GM23338 (cell line): ENCODE results near the gene SFT2D2. TPM values are rescaled to one million over a fixed set of nuclear protein-coding genes. Genes with fewer than 3 reads are reported as not detected.

Source experiments
- ATAC-seq: fragments of 200-7000 bp; cut with Tn5 transposase; 3 replicates; pipeline ENCODE4 v1.9.1; 2020
- DNase-seq: peaks from one replicate; pipeline ENCODE4 v3.0.0-alpha.2; 2015; ENCODE audit warnings: low spot score
- H2AFZ ChIP-seq: fragments of 200-600 bp; sonication (generic); 2 replicates; pipeline ENCODE4 v1.8.0; 2016; ENCODE audit warnings: antibody characterized with exemption, mild to moderate bottlenecking, moderate library complexity
- H3F3A ChIP-seq: fragments of 200-600 bp; sonication (generic); replicated peaks from 2 replicates; pipeline ENCODE4 v1.8.0; 2017; ENCODE audit warnings: antibody characterized with exemption, mixed run types, low read depth
- H3K27ac ChIP-seq: fragments of 200-600 bp; sonication (generic); 2 replicates; pipeline ENCODE4 v1.6.1; 2016; ENCODE audit warnings: low read depth
- H3K27me3 ChIP-seq: fragments of 200-600 bp; sonication (generic); 2 replicates; pipeline ENCODE4 v1.8.0; 2016; ENCODE audit warnings: mild to moderate bottlenecking, mixed run types, moderate library complexity; ENCODE audit not compliant: insufficient read depth
- H3K36me3 ChIP-seq: fragments of 200-600 bp; sonication (generic); 2 replicates; pipeline ENCODE4 v1.8.0; 2016; ENCODE audit warnings: mild to moderate bottlenecking; ENCODE audit not compliant: insufficient read depth
- H3K4me1 ChIP-seq: fragments of 200-600 bp; sonication (generic); 2 replicates; pipeline ENCODE4 v1.8.0; 2016; ENCODE audit warnings: mild to moderate bottlenecking, moderate library complexity; ENCODE audit not compliant: insufficient read depth
- H3K4me2 ChIP-seq: fragments of 200-600 bp; sonication (generic); 2 replicates; pipeline ENCODE4 v1.7.1; 2017; ENCODE audit warnings: mixed run types
- H3K4me3 ChIP-seq: fragments of 200-600 bp; sonication (generic); 2 replicates; pipeline ENCODE4 v1.6.1; 2016; ENCODE audit warnings: mixed run types
- H3K79me2 ChIP-seq: fragments of 200-600 bp; sonication (generic); replicated peaks from 2 replicates; pipeline ENCODE4 v1.8.0; 2017; ENCODE audit warnings: mild to moderate bottlenecking; ENCODE audit not compliant: insufficient read depth
- H3K9me2 ChIP-seq: fragments of 200-600 bp; sonication (generic); 2 replicates; pipeline ENCODE4 v1.8.0; 2017; ENCODE audit not compliant: insufficient read depth
- H4K20me1 ChIP-seq: fragments of 200-600 bp; sonication (generic); replicated peaks from 2 replicates; pipeline ENCODE4 v1.8.0; 2017; ENCODE audit warnings: mild to moderate bottlenecking; ENCODE audit not compliant: insufficient read depth
- H3K27ac Mint-ChIP-seq: 2 replicates; pipeline ENCODE4 v1.8.0; 2020; ENCODE audit warnings: inconsistent platforms, mild to moderate bottlenecking, moderate library complexity, mixed read lengths
- H3K27me3 Mint-ChIP-seq: 3 replicates; pipeline ENCODE4 v1.8.0; 2022; ENCODE audit warnings: low read depth, mild to moderate bottlenecking, moderate library complexity, mixed read lengths, inconsistent platforms; ENCODE audit not compliant: insufficient read depth, poor library complexity
- H3K36me3 Mint-ChIP-seq: 3 replicates; pipeline ENCODE4 v1.8.0; 2021; ENCODE audit warnings: low read depth, mild to moderate bottlenecking, inconsistent platforms, moderate library complexity, mixed read lengths
- H3K4me1 Mint-ChIP-seq: 3 replicates; pipeline ENCODE4 v1.8.0; 2020; ENCODE audit warnings: mild to moderate bottlenecking, inconsistent platforms, mixed read lengths
- H3K4me3 Mint-ChIP-seq: 3 replicates; pipeline ENCODE4 v1.8.0; 2021; ENCODE audit warnings: moderate library complexity, mild to moderate bottlenecking, inconsistent platforms, mixed read lengths
- H3K9me3 Mint-ChIP-seq: 3 replicates; pipeline ENCODE4 v1.8.0; 2020; ENCODE audit warnings: moderate library complexity, mild to moderate bottlenecking, inconsistent platforms, mixed read lengths
- CREB1 ChIP-seq: fragments of 250-450 bp; sonication (Bioruptor Pico); IDR thresholded peaks from 2 replicates; pipeline ENCODE4 v1.5.0; 2020; ENCODE audit warnings: low read depth, mild to moderate bottlenecking, moderate library complexity
- ETS1 ChIP-seq: IDR thresholded peaks from 2 replicates; pipeline ENCODE4 v1.6.1; 2016; ENCODE audit warnings: antibody characterized with exemption
- EZH2 ChIP-seq: fragments of 200-600 bp; sonication (generic); IDR thresholded peaks from one replicate; pipeline ENCODE4 v1.8.0; 2017; ENCODE audit warnings: antibody characterized with exemption, mild to moderate bottlenecking, low read depth; ENCODE audit not compliant: unreplicated experiment
- EZH2phosphoT487 ChIP-seq: fragments of 200-600 bp; sonication (generic); IDR thresholded peaks from one replicate; pipeline ENCODE4 v1.8.1; 2018; ENCODE audit warnings: antibody characterized with exemption; ENCODE audit not compliant: unreplicated experiment
- JUNB ChIP-seq: IDR thresholded peaks from one replicate; pipeline ENCODE4 v1.6.1; 2016; ENCODE audit warnings: antibody characterized with exemption; ENCODE audit not compliant: unreplicated experiment
- NANOG ChIP-seq: IDR thresholded peaks from 2 replicates; pipeline ENCODE4 v1.6.1; 2016; ENCODE audit warnings: antibody characterized with exemption, borderline replicate concordance
- STAT1 ChIP-seq: IDR thresholded peaks from one replicate; pipeline ENCODE4 v1.6.1; 2016; ENCODE audit warnings: antibody characterized with exemption; ENCODE audit not compliant: unreplicated experiment
- ZNF114 ChIP-seq: fragments of 250-450 bp; sonication (Bioruptor Pico); IDR thresholded peaks from 2 replicates; pipeline ENCODE4 v1.5.0; 2020; ENCODE audit warnings: mild to moderate bottlenecking, moderate library complexity
- ZNF331 ChIP-seq: fragments of 250-450 bp; sonication (Bioruptor Pico); IDR thresholded peaks from 2 replicates; pipeline ENCODE4 v1.5.0; 2020; ENCODE audit warnings: low read depth, mild to moderate bottlenecking, moderate library complexity
- ZNF462 ChIP-seq: fragments of 250-450 bp; sonication (Bioruptor Pico); IDR thresholded peaks from 2 replicates; pipeline ENCODE4 v1.5.0; 2020; ENCODE audit warnings: mild to moderate bottlenecking, moderate library complexity
- polyA plus RNA-seq: library from polyadenylated mRNA; unstranded; fragments of >200 nt; fragmentation: Nextera tagmentation; extraction: Ambion mirVana; gene quantifications from 2 replicates; pipeline ENCODE4 v1.2.1, GENCODE V29; 2016
- total RNA-seq: library from RNA; depleted of rRNA; stranded (reverse); fragments of >200 nt; shearing (Covaris generic); gene quantifications from 2 replicates; pipeline ENCODE4 v1.2.3, GENCODE V29; 2014
- TF ChIP-seq, protein P1 (sequence below), 2 experiments: fragments of 200-600 bp in 1 of 2; sonication (generic) in 1 of 2; conservative IDR thresholded peaks; 2 replicates each; pipeline versions ENCODE4 v1.5.1 to v1.6.1; 2016 to 2017; ENCODE audit warnings: antibody characterized with exemption in 2 of 2, low read depth in 2 of 2, mild to moderate bottlenecking in 2 of 2, moderate library complexity in 1 of 2
- TF ChIP-seq, protein P2 (sequence below): IDR thresholded peaks from one replicate; pipeline ENCODE4 v1.6.1; 2018; ENCODE audit warnings: antibody characterized with exemption; ENCODE audit not compliant: unreplicated experiment

SFT2D2 gene
- total and polyA plus RNA-seq, 2 experiments from 2014 or later = 7.6 to 27.2 TPM

- TF ChIP-seq, protein P1, sequence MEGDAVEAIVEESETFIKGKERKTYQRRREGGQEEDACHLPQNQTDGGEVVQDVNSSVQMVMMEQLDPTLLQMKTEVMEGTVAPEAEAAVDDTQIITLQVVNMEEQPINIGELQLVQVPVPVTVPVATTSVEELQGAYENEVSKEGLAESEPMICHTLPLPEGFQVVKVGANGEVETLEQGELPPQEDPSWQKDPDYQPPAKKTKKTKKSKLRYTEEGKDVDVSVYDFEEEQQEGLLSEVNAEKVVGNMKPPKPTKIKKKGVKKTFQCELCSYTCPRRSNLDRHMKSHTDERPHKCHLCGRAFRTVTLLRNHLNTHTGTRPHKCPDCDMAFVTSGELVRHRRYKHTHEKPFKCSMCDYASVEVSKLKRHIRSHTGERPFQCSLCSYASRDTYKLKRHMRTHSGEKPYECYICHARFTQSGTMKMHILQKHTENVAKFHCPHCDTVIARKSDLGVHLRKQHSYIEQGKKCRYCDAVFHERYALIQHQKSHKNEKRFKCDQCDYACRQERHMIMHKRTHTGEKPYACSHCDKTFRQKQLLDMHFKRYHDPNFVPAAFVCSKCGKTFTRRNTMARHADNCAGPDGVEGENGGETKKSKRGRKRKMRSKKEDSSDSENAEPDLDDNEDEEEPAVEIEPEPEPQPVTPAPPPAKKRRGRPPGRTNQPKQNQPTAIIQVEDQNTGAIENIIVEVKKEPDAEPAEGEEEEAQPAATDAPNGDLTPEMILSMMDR (conservative IDR thresholded peaks at IDR 0.05; ENCODE audit: low read depth in 2 of 2) = no peak
- no peak for TF ChIP-seq ETS1
Observed at GRCh38 chr1:168256164-168256563, 30.4 kb downstream of the SFT2D2 start (continued).

GRCh38 chr1:168257397-168257796 lies 31.6 kb downstream of the SFT2D2 start:
- ATAC-seq (no peak), DNase-seq (no peak)
- Mint-ChIP-seq H3K4me1 (peaks cover 24% of the 10 kb centered on the region), H3K36me3 (peaks cover 46% of the 10 kb centered on the region), H3K27ac (no peak overlapping the region), H3K4me3 (no peak overlapping the region), H3K9me3 (peaks cover 32% of the 10 kb centered on the region), H3K27me3 (peaks cover 2% of the 10 kb centered on the region)
- Histone ChIP-seq H3K4me3 (no peak overlapping the region), H4K20me1 (no peaks in the 10 kb centered on the region), H3K9me2 (0 out of 2 replicates have a peak, but pooled peaks cover 5% of the 10 kb centered on the region), H3K79me2 (0 out of 2 replicates have a peak, but pooled peaks cover 4% of the 10 kb centered on the region), H3F3A (no peaks in the 10 kb centered on the region), H3K27ac (no peak overlapping the region), H3K4me1 (peaks cover 17% of the 10 kb centered on the region), H3K36me3 (peaks cover 19% of the 10 kb centered on the region; the same call in 1 of the 2 replicates), H3K4me2 (no peak overlapping the region), H2AFZ (no peak overlapping the region), H3K27me3 (no peaks in the 10 kb centered on the region)
- TF ChIP-seq CREB1 (no peak), ZNF114 (CRISPR knock-in tag) (no peak), EZH2phosphoT487 (no peak), ETS1 (no peak), ZNF331 (no peak), JUNB (no peak), ZNF462 (CRISPR knock-in tag) (no peak), EZH2 (no peak), NANOG (no peak), STAT1 (no peak)
- TF ChIP-seq, protein P2, sequence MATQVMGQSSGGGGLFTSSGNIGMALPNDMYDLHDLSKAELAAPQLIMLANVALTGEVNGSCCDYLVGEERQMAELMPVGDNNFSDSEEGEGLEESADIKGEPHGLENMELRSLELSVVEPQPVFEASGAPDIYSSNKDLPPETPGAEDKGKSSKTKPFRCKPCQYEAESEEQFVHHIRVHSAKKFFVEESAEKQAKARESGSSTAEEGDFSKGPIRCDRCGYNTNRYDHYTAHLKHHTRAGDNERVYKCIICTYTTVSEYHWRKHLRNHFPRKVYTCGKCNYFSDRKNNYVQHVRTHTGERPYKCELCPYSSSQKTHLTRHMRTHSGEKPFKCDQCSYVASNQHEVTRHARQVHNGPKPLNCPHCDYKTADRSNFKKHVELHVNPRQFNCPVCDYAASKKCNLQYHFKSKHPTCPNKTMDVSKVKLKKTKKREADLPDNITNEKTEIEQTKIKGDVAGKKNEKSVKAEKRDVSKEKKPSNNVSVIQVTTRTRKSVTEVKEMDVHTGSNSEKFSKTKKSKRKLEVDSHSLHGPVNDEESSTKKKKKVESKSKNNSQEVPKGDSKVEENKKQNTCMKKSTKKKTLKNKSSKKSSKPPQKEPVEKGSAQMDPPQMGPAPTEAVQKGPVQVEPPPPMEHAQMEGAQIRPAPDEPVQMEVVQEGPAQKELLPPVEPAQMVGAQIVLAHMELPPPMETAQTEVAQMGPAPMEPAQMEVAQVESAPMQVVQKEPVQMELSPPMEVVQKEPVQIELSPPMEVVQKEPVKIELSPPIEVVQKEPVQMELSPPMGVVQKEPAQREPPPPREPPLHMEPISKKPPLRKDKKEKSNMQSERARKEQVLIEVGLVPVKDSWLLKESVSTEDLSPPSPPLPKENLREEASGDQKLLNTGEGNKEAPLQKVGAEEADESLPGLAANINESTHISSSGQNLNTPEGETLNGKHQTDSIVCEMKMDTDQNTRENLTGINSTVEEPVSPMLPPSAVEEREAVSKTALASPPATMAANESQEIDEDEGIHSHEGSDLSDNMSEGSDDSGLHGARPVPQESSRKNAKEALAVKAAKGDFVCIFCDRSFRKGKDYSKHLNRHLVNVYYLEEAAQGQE = no peak
